Measurements from ENCODE around the gene SLC17A5. TPM values are rescaled to one million over a fixed set of nuclear protein-coding genes. Genes with fewer than 3 reads are reported as not detected.
A peak's percentile ranks its signal among the peaks of the same experiment; 100 is the strongest.

SLC17A5 gene
- total RNA-seq, 1 donor from 2014 or later, result 23.2 TPM

DNA sequence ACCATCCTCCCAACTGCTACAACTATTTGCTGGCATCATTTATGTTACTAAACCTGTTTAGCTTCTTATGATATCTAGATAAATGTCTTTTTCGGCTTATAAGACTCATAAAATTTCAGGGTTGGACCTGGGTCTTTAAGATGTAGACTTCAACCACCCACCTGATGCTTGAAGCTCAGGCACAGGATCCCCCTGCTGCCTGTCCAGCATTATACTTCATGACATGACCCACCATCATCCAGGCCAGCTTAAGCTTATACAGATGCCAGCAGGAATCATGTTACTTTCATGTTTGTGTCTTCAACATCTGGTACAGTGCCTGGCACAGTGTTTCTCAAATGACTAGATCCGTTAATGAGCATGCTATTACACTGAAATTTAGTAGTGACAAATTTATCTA, 47.4 kb downstream of the SLC17A5 start:
- Histone ChIP-seq H3K9me3 (no peaks in the 10 kb centered on the region), H3K36me3 (peaks cover 25 to 53% of the 10 kb centered on the region in 2 donors), H3K4me1 (peaks cover 0 to 3% of the 10 kb centered on the region in 2 donors), H3K27ac (no peak overlapping the region), H3K4me3 (no peak overlapping the region), H3K27me3 (no peaks in the 10 kb centered on the region)
- intact Hi-C loops (cut with DNase I), result no loop called here
- no peak for DNase-seq (ENCODE audit: low spot score in 2 of 2)
- TF ChIP-seq, protein P1, sequence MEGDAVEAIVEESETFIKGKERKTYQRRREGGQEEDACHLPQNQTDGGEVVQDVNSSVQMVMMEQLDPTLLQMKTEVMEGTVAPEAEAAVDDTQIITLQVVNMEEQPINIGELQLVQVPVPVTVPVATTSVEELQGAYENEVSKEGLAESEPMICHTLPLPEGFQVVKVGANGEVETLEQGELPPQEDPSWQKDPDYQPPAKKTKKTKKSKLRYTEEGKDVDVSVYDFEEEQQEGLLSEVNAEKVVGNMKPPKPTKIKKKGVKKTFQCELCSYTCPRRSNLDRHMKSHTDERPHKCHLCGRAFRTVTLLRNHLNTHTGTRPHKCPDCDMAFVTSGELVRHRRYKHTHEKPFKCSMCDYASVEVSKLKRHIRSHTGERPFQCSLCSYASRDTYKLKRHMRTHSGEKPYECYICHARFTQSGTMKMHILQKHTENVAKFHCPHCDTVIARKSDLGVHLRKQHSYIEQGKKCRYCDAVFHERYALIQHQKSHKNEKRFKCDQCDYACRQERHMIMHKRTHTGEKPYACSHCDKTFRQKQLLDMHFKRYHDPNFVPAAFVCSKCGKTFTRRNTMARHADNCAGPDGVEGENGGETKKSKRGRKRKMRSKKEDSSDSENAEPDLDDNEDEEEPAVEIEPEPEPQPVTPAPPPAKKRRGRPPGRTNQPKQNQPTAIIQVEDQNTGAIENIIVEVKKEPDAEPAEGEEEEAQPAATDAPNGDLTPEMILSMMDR (IDR thresholded peaks at IDR 0.05), result no peak

DNA sequence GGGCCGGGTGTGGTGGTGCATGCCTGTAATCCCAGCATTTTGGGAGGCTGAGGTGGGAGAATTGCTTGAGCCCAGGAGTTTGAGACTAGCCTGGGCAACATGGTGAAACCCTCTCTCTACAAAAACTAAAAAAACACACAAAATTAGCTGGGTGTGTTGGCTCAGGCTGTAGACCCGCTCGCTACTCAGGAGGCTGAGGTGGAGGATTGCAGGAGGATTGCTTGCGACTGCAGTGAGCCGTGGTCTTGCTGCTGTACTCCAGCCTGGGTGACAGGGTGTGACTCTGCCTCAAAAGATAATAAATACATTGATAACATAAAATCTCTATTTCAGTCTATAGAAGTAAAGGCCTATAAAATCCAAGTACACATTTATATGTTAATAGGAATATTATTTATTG, 49.3 kb downstream of the SLC17A5 start:
- no peaks in the 10 kb centered on the region for H3K9me3 ChIP-seq
- no peaks in the 10 kb centered on the region for H3K4me1 ChIP-seq
- H3K27ac ChIP-seq, result no peak overlapping the region
- intact Hi-C loops (cut with DNase I), result no loop called here
- no peak for DNase-seq (ENCODE audit: low spot score in 2 of 2)
- TF ChIP-seq, protein P1 (IDR thresholded peaks at IDR 0.05), result no peak
- H3K4me3 ChIP-seq, result no peak overlapping the region
- no peaks in the 10 kb centered on the region for H3K27me3 ChIP-seq
- peaks cover 30 to 57% of the 10 kb centered on the region in 2 donors for H3K36me3 ChIP-seq

DNA sequence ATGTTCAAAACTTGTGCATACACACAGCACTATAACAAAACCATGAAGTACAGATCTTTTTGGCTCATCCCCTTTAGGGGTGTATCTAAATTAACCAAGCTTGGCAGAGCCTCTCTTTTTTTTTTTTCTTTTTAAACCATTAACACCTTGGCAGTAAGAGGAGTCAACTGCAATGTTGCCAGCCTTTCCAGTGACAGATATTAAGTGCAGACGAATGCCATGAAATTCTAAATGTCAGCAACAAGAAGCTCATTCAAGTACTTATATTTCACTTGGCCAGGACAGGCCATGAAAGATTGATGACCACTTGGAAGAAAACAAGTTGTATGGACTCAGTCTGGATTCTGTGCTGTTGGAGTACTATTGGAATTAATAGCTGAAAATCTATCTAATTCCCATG, 49.8 kb downstream of the SLC17A5 start:
- no peaks in the 10 kb centered on the region for H3K9me3 ChIP-seq
- no peaks in the 10 kb centered on the region for H3K4me1 ChIP-seq
- DNase-seq (ENCODE audit: low spot score in 2 of 2), result no peak
- TF ChIP-seq, protein P1 (IDR thresholded peaks at IDR 0.05), result no peak
- no peak overlapping the region for H3K4me3 ChIP-seq
- H3K27ac ChIP-seq, result no peak overlapping the region
- H3K27me3 ChIP-seq, result no peaks in the 10 kb centered on the region
- intact Hi-C loops (cut with DNase I), result no loop called here
- H3K36me3 ChIP-seq, result peaks cover 26 to 57% of the 10 kb centered on the region in 2 donors

DNA sequence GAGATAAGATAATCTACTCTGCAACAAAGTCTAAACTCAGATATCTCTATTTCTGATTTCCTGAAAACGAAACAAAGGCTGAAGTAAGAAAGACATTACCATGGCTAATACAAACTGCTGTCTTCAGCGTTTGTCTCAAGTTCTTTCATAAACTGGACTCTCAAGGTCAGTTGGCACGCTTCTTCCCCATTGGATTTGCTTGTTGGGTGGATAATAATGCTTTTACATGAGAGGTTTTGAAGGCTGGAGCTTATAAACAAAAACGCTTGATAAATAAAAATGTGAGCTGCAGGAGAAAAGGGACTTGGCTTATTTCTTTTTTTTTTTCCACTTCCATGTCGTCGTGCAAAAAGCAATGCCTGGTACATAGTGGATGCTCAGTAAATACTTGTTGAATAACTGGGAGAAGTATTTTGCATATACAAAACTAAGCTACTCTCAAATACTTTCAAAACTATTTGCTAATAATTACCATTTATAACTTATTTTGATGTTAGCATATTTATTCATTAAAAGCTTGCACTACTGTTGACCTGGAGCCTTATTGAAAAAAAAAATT, 67.3 kb downstream of the SLC17A5 start:
- DNase-seq (ENCODE audit: low spot score in 2 of 2), result no peak
- intact Hi-C loops (cut with DNase I), result loop anchor here (1.0 to 5.0 kb wide), 2 partner anchors 65 to 134 kb away; partner anchors contain the start of genes CGAS and EEF1A1
- no peaks in the 10 kb centered on the region for H3K27me3 ChIP-seq
- TF ChIP-seq, protein P1 (IDR thresholded peaks at IDR 0.05), result no peak
- H3K27ac ChIP-seq, result peak overlapping the region; percentile 85 to 87
- no peaks in the 10 kb centered on the region for H3K36me3 ChIP-seq
- H3K4me3 ChIP-seq, result peak overlapping the region; percentile 25 to 35
- H3K9me3 ChIP-seq, result no peaks in the 10 kb centered on the region
- H3K4me1 ChIP-seq, result peaks cover 0 to 5% of the 10 kb centered on the region in 2 donors

DNA sequence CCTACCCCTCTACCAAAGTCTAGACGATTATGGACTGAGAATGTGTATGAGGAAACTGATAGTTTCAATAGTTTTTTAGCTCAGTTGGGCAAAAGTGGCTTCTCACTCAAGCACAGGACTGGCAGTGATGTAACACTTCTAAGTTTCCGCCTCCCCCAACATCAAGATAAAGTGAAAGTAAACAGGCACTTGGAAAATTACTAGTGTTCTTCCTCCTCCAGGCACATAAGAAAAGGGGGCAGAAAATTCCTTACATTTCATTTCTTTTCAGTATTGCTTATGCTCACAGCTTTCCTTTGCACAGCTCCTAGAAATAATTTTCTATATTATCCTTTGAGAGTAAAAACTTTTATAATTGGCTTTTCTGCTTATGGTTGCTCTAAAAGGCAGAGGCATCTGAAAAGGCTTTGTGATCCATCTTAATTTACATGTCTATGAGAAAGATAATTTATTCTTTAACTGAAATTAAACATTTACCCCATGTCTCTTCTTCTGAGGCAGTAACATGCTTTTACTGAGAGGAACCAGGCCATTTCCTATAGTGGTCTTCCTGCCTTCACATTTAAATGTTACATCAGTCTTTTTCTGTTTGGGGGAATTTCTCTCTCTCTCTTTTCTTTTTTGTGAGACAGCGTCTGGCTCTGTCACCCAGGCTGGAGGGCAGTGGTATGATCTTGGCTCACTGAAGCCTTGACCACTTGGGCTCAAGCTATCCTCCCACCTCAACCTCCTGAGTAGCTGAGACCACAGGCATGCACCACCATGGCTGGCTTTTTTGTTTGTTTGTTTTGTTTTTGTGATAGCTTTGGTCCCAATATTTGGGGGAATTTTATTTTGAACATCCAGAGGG, 68.0 kb downstream of the SLC17A5 start:
- H3K9me3 ChIP-seq, result no peaks in the 10 kb centered on the region
- H3K27ac ChIP-seq, result peak overlapping the region; percentile 85 to 87
- H3K27me3 ChIP-seq, result no peaks in the 10 kb centered on the region
- peaks cover 0 to 9% of the 10 kb centered on the region in 2 donors for H3K4me1 ChIP-seq
- peak overlapping the region; percentile 25 to 35 for H3K4me3 ChIP-seq
- TF ChIP-seq, protein P1 (IDR thresholded peaks at IDR 0.05), result no peak
- no peaks in the 10 kb centered on the region for H3K36me3 ChIP-seq
- intact Hi-C loops (cut with DNase I), result loop anchor here (1.0 to 5.0 kb wide), 2 partner anchors 64 to 133 kb away; partner anchors contain the start of genes CGAS and EEF1A1
- DNase-seq (ENCODE audit: low spot score in 2 of 2), result peak in 1 of 2 donors; percentile 75
